GM21723 (cell line): ENCODE measurements around the gene RNASE13.

Source experiments
- ATAC-seq: cut with Tn5 transposase; IDR thresholded peaks from one replicate; pipeline ENCODE4 v1.9.1; 2021; ENCODE audit warnings: mild to moderate bottlenecking, moderate library complexity; ENCODE audit not compliant: unreplicated experiment

The RNASE13 gene

GRCh38 chr14:21066882-21067502 lies 32.4 kb upstream of the RNASE13 start:
- ATAC-seq = no peak

GRCh38 chr14:21063479-21063878 lies 28.9 kb upstream of the RNASE13 start:
- ATAC-seq = no peak

- no peak for ATAC-seq
Measured at GRCh38 chr14:21061347-21061668, 26.7 kb upstream of the RNASE13 start.

- no peak for ATAC-seq
Measured at GRCh38 chr14:21060614-21061346, 26.2 kb upstream of the RNASE13 start.

GRCh38 chr14:21059842-21060613 lies 25.4 kb upstream of the RNASE13 start:
- ATAC-seq = no peak

- ATAC-seq = no peak
Measured at GRCh38 chr14:21058903-21059302, 24.3 kb upstream of the RNASE13 start.

GRCh38 chr14:21057803-21058675 lies 23.4 kb upstream of the RNASE13 start, which contains the start of gene RNASE8:
RNASE8 (plus strand) TSS chr14:21057822; CDS start chr14:21057893, 71 bp downstream.
- ATAC-seq = no peak

GRCh38 chr14:21056520-21057163 lies 22.0 kb upstream of the RNASE13 start:
- ATAC-seq = no peak

- ATAC-seq = no peak
Measured at GRCh38 chr14:21055432-21056117, 21.0 kb upstream of the RNASE13 start.

- no peak for ATAC-seq
Measured at GRCh38 chr14:21054768-21055145, 20.1 kb upstream of the RNASE13 start.

- ATAC-seq = no peak
Measured at GRCh38 chr14:21054123-21054767, 19.6 kb upstream of the RNASE13 start.

GRCh38 chr14:21053184-21054122 lies 18.8 kb upstream of the RNASE13 start:
- ATAC-seq = no peak

GRCh38 chr14:21050597-21050996 lies 16.0 kb upstream of the RNASE13 start:
- no peak for ATAC-seq

GRCh38 chr14:21049271-21049673 lies 14.7 kb upstream of the RNASE13 start:
- no peak for ATAC-seq

GRCh38 chr14:21048638-21049037 lies 14.0 kb upstream of the RNASE13 start:
- no peak for ATAC-seq

GRCh38 chr14:21047378-21047781 lies 12.8 kb upstream of the RNASE13 start:
- no peak for ATAC-seq

- no peak for ATAC-seq
Measured at GRCh38 chr14:21043974-21044618, 9.5 kb upstream of the RNASE13 start.
